GM19043 (cell line): ENCODE results near the gene GLP2R.
"Not testable (repeated sequence)": the region's sequence is repeated elsewhere in the genome, so short reads cannot be mapped to it uniquely, and the experiment has no call there.

Experiments used
- ATAC-seq: cut with Tn5 transposase; IDR thresholded peaks from one replicate; pipeline ENCODE4 v1.9.1; 2021; ENCODE audit warnings: low read depth; ENCODE audit not compliant: unreplicated experiment

The GLP2R gene

GRCh38 chr17:9917801-9918200, 92.1 kb downstream of the GLP2R start:
- ATAC-seq = no peak

- no peak for ATAC-seq
Measured at GRCh38 chr17:9918352-9918751, 92.6 kb downstream of the GLP2R start.

GRCh38 chr17:9918804-9919352, 93.2 kb downstream of the GLP2R start:
- no peak for ATAC-seq

- ATAC-seq = not testable (repeated sequence)
Measured at GRCh38 chr17:9921216-9921615, 95.5 kb downstream of the GLP2R start.

GRCh38 chr17:9922012-9922848, 96.5 kb downstream of the GLP2R start:
- ATAC-seq = no peak

- peak; percentile 64 for ATAC-seq
Measured at GRCh38 chr17:9924735-9925191, 99.0 kb downstream of the GLP2R start.

GRCh38 chr17:9925457-9925856, 99.7 kb downstream of the GLP2R start:
- no peak for ATAC-seq

GRCh38 chr17:9926150-9926804, 100.6 kb downstream of the GLP2R start:
- ATAC-seq = no peak

- ATAC-seq = no peak
Measured at GRCh38 chr17:9928601-9929333, 103.0 kb downstream of the GLP2R start.

GRCh38 chr17:9929871-9930270, 104.1 kb downstream of the GLP2R start:
- ATAC-seq = no peak

GRCh38 chr17:9931144-9931741, 105.5 kb downstream of the GLP2R start:
- ATAC-seq = no peak

GRCh38 chr17:9932491-9932890, 106.8 kb downstream of the GLP2R start:
- no peak for ATAC-seq

- ATAC-seq = no peak
Measured at GRCh38 chr17:9934331-9934730, 108.6 kb downstream of the GLP2R start.

GRCh38 chr17:9935408-9935807, 109.7 kb downstream of the GLP2R start:
- no peak for ATAC-seq

- ATAC-seq = no peak
Measured at GRCh38 chr17:9936095-9936494, 110.4 kb downstream of the GLP2R start.

GRCh38 chr17:9937241-9937761, 111.6 kb downstream of the GLP2R start:
- ATAC-seq = no peak

GRCh38 chr17:9937901-9938300, 112.2 kb downstream of the GLP2R start:
- ATAC-seq = no peak

- no peak for ATAC-seq
Measured at GRCh38 chr17:9938764-9939163, 113.0 kb downstream of the GLP2R start.

GRCh38 chr17:9940841-9941240, 115.1 kb downstream of the GLP2R start:
- ATAC-seq = no peak

- ATAC-seq = no peak
Measured at GRCh38 chr17:9941305-9941704, 115.6 kb downstream of the GLP2R start.
